CD4-positive, alpha-beta T cell treated with Interferon gamma for 1 hour (primary cell): ENCODE data around the gene ARHGEF4.
"Not testable (repeated sequence)": the region's sequence is repeated elsewhere in the genome, so short reads cannot be mapped to it uniquely, and the experiment has no call there.

Experiments used
- DNase-seq: peaks from one replicate; pipeline ENCODE4 v3.0.0-alpha.2; 2020

The ARHGEF4 gene

GRCh38 chr2:130986890-130987493, 150.3 kb downstream of the ARHGEF4 start:
- no peak for DNase-seq

- no peak for DNase-seq
These were observed 151.1 kb downstream of the ARHGEF4 start for GRCh38 chr2:130987519-130988425.

GRCh38 chr2:130991446-130991845, 154.7 kb downstream of the ARHGEF4 start:
- DNase-seq, result not testable (repeated sequence)

GRCh38 chr2:130992003-130992402, 155.3 kb downstream of the ARHGEF4 start:
- DNase-seq, result not testable (repeated sequence)

GRCh38 chr2:130996691-130997090, 160.0 kb downstream of the ARHGEF4 start:
- no peak for DNase-seq

GRCh38 chr2:130997198-130997597, 160.5 kb downstream of the ARHGEF4 start:
- no peak for DNase-seq

GRCh38 chr2:130998561-130998960, 161.8 kb downstream of the ARHGEF4 start:
- no peak for DNase-seq

- DNase-seq, result no peak
These were observed 167.9 kb downstream of the ARHGEF4 start for GRCh38 chr2:131004446-131005209.

- no peak for DNase-seq
These were observed 168.7 kb downstream of the ARHGEF4 start for GRCh38 chr2:131005216-131005935.

- no peak for DNase-seq
These were observed 169.8 kb downstream of the ARHGEF4 start for GRCh38 chr2:131006561-131006960.

GRCh38 chr2:131008967-131009366, 172.3 kb downstream of the ARHGEF4 start:
- DNase-seq, result no peak

- no peak for DNase-seq
These were observed 173.2 kb downstream of the ARHGEF4 start for GRCh38 chr2:131009713-131010475.

- no peak for DNase-seq
These were observed 173.9 kb downstream of the ARHGEF4 start for GRCh38 chr2:131010566-131010965.

GRCh38 chr2:131011486-131011885, 174.8 kb downstream of the ARHGEF4 start:
- DNase-seq, result no peak

- DNase-seq, result no peak
These were observed 177.4 kb downstream of the ARHGEF4 start for GRCh38 chr2:131014141-131014540.

GRCh38 chr2:131015764-131016163, 179.1 kb downstream of the ARHGEF4 start:
- DNase-seq, result no peak

GRCh38 chr2:131016826-131017741, 180.4 kb downstream of the ARHGEF4 start:
- no peak for DNase-seq

- DNase-seq, result no peak
These were observed 186.0 kb downstream of the ARHGEF4 start for GRCh38 chr2:131022731-131023130.

- no peak for DNase-seq
These were observed 187.0 kb downstream of the ARHGEF4 start for GRCh38 chr2:131023758-131024157.

- no peak for DNase-seq
These were observed 190.2 kb downstream of the ARHGEF4 start for GRCh38 chr2:131026919-131027318.
